Esophagus squamous epithelium (tissue), 5 donors: ENCODE results near the gene NDUFB7. TPM values are rescaled to one million over a fixed set of nuclear protein-coding genes. Genes with fewer than 3 reads are reported as not detected.
"Not testable (repeated sequence)": the region's sequence is repeated elsewhere in the genome, so short reads cannot be mapped to it uniquely, and the experiment has no call there.

Source experiments
- DNase-seq: peaks from one replicate; lab custom pipeline; 2025; lab: John Stamatoyannopoulos, UW
- H3K27ac ChIP-seq, 4 donors: fragments of 200-600 bp; sonication (generic); one replicate each; pipeline ENCODE4 v1.5.1; 2016 to 2019; ENCODE audit warnings: mild to moderate bottlenecking in 1 of 4
- H3K27me3 ChIP-seq, 4 donors: fragments of 200-600 bp; sonication (generic); 1 replicate in 3 of 4; 2 replicates in 1 of 4; pipeline versions ENCODE4 v1.5.1 to v1.6.0; 2017 to 2021; ENCODE audit warnings: antibody characterized with exemption in 1 of 4
- H3K36me3 ChIP-seq, 3 donors: fragments of 200-600 bp; sonication (generic); one replicate each; pipeline ENCODE4 v1.5.1; 2016 to 2019
- H3K4me1 ChIP-seq, 3 donors: fragments of 200-600 bp; sonication (generic); one replicate each; pipeline ENCODE4 v1.5.1; 2017 to 2019
- H3K4me3 ChIP-seq, 4 donors: fragments of 200-600 bp; sonication (generic); 1 replicate in 3 of 4; 2 replicates in 1 of 4; pipeline ENCODE4 v1.5.1; 2016 to 2019; ENCODE audit warnings: mild to moderate bottlenecking in 2 of 4, moderate library complexity in 1 of 4
- H3K9me3 ChIP-seq, 3 donors: fragments of 200-600 bp; sonication (generic); one replicate each; pipeline ENCODE4 v1.5.1; 2016 to 2019
- POLR2A ChIP-seq, 4 donors: fragments of 450-650 bp; IDR thresholded peaks; one replicate each; pipeline ENCODE4 v1.6.1; 2017; ENCODE audit warnings: antibody characterized with exemption in 4 of 4, mild to moderate bottlenecking in 4 of 4, moderate library complexity in 3 of 4
- WGBS, 2 donors: methylation state at CpG; one replicate each; pipeline ENCODE4 v1.1.5; 2018; 5-methylcytosine and 5-hydroxymethylcytosine counted together
- intact Hi-C: fragments of 100-400 bp; cut with DNase I; formaldehyde crosslinking; loops from one replicate; pipeline ENCODE4 v1.15.0; 2022
- total RNA-seq, 4 donors: library from RNA; depleted of rRNA; stranded (reverse); fragments of >200 nt; gene quantifications; one replicate each; pipeline ENCODE4 v1.1.0, GENCODE V29; 2016
- TF ChIP-seq, protein P1 (sequence below), 6 experiments: fragments of 450-650 bp in 4 of 6; fragments of 200-600 bp in 2 of 6; sonication (generic) in 2 of 6; IDR thresholded peaks; one replicate each; pipeline ENCODE4 v1.5.1; 2016 to 2019; ENCODE audit warnings: antibody characterized with exemption in 6 of 6, mild to moderate bottlenecking in 4 of 6, moderate library complexity in 4 of 6
- donor health status: DM: yes; HTN: yes; CAD: no.

Gene NDUFB7
- total RNA-seq, 4 donors from 2014 or later = 262 to 379 (median 295) TPM

DNA sequence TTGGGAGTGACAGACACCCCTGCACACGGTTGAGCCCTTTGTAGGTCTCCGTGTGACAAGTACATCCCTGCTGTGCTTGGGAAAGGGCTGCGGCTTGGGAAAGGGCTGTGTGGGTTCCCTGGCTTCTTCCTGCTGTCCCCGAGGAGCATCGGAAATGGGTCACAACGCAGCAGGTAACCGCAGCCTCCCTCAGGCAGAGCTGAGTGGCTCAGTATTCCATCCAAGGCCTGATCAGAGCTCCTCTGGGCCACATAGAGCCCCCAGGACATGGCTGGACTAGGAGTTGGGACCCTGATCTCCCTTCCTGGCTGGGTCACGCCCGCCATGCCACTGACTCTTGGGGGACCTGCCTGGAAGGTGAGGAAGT is 26.2 kb downstream of the NDUFB7 start:
- Histone ChIP-seq H3K27me3 (no peaks in the 10 kb centered on the region), H3K4me3 (peak overlapping the region in 2 of 4 donors; percentile 4 to 23), H3K27ac (peak overlapping the region; percentile 79 to 89 (median 84)), H3K9me3 (no peaks in the 10 kb centered on the region), H3K36me3 (peaks cover 0 to 44% (median 0%) of the 10 kb centered on the region in 3 donors), H3K4me1 (peaks cover 36 to 89% (median 49%) of the 10 kb centered on the region in 3 donors)
- TF ChIP-seq POLR2A (IDR thresholded peaks at IDR 0.05) = no peak
- no peak for DNase-seq
- intact Hi-C loops = no loop called here
- WGBS, 2 donors = 70% methylated on average over 2 of the region's 9 CpGs; no CpG with 5 or more reads in 1 of the 2 donors

DNA sequence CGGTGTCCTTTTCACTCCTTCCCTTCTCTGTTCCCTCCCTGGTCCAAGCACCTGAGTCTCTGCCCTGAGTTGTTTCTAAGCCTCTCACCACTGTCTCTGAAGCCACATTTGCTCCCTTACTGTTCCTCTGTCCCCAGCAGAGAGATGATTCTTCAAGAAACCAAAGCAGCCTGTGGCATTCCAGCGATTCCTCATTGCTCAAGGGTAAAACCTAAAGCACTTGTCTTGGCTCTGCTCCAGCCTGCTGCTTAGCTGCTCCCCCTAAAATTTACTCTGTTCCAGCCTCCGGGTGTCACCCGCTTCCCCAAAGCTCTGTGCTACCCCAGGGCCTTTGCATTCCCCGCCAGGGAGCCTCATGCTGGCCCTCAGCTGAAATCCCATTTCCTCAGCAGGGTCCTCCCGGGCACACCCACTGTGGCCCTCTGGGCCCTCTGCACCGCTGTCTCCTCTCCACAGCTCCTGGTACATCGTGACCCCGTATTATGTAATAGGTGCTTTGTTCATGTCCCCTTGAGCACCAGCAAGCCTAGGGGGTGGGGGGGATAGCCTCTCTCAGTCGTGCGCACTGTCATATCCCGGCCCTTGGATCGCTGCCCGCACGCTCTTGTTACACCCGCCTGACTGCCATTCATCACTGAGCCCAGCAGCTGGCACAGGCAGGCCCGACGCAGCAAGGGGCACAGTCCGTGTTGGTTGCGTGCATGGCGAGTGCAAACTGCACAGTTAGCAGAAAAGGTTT is 26.7 kb downstream of the NDUFB7 start:
- TF ChIP-seq, protein P1, sequence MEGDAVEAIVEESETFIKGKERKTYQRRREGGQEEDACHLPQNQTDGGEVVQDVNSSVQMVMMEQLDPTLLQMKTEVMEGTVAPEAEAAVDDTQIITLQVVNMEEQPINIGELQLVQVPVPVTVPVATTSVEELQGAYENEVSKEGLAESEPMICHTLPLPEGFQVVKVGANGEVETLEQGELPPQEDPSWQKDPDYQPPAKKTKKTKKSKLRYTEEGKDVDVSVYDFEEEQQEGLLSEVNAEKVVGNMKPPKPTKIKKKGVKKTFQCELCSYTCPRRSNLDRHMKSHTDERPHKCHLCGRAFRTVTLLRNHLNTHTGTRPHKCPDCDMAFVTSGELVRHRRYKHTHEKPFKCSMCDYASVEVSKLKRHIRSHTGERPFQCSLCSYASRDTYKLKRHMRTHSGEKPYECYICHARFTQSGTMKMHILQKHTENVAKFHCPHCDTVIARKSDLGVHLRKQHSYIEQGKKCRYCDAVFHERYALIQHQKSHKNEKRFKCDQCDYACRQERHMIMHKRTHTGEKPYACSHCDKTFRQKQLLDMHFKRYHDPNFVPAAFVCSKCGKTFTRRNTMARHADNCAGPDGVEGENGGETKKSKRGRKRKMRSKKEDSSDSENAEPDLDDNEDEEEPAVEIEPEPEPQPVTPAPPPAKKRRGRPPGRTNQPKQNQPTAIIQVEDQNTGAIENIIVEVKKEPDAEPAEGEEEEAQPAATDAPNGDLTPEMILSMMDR (IDR thresholded peaks at IDR 0.05) = no peak
- no peak for TF ChIP-seq POLR2A (IDR thresholded peaks at IDR 0.05)
- H3K4me3 ChIP-seq = peak overlapping the region in 2 of 4 donors; percentile 4 to 23
- H3K4me1 ChIP-seq = peaks cover 31 to 84% (median 44%) of the 10 kb centered on the region in 3 donors
- no peaks in the 10 kb centered on the region for H3K27me3 ChIP-seq
- peak overlapping the region; percentile 79 to 89 (median 84) for H3K27ac ChIP-seq
- intact Hi-C loops = no loop called here
- no peak for DNase-seq
- H3K9me3 ChIP-seq = no peaks in the 10 kb centered on the region
- 53 to 59% methylated on average over 7 to 18 of the region's 21 CpGs for WGBS, 2 donors
- peaks cover 0 to 44% (median 0%) of the 10 kb centered on the region in 3 donors for H3K36me3 ChIP-seq

DNA sequence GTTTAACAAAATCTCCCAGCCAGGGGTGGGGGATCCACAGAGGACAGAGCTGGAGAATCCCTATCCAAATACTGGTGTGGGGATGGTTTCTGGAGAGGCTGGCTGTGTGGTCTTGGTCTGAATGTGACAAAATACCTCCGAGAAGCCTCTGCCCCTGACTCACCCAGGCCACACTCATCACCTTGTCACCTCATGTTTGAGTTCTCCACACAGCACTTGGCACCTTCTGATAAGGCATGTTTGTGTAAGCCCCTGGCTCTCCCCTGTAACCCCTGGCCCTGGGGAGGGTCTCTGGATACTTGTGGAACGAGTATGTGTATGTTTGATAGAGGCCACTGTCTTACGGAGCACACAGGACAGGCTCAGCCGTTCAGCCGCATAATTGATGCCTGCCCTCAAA is 27.8 kb downstream of the NDUFB7 start:
- Histone ChIP-seq H3K4me3 (no peak overlapping the region), H3K9me3 (no peaks in the 10 kb centered on the region), H3K4me1 (peaks cover 30 to 78% (median 37%) of the 10 kb centered on the region in 3 donors), H3K27me3 (no peaks in the 10 kb centered on the region), H3K36me3 (peaks cover 0 to 46% (median 0%) of the 10 kb centered on the region in 3 donors), H3K27ac (peak overlapping the region; percentile 52 to 89 (median 84))
- WGBS, 2 donors = 79% methylated on average over 4 to 5 of the region's 5 CpGs
- no peak for TF ChIP-seq POLR2A (IDR thresholded peaks at IDR 0.05)
- TF ChIP-seq, protein P1 (IDR thresholded peaks at IDR 0.05) = no peak
- no peak for DNase-seq
- intact Hi-C loops = no loop called here

DNA sequence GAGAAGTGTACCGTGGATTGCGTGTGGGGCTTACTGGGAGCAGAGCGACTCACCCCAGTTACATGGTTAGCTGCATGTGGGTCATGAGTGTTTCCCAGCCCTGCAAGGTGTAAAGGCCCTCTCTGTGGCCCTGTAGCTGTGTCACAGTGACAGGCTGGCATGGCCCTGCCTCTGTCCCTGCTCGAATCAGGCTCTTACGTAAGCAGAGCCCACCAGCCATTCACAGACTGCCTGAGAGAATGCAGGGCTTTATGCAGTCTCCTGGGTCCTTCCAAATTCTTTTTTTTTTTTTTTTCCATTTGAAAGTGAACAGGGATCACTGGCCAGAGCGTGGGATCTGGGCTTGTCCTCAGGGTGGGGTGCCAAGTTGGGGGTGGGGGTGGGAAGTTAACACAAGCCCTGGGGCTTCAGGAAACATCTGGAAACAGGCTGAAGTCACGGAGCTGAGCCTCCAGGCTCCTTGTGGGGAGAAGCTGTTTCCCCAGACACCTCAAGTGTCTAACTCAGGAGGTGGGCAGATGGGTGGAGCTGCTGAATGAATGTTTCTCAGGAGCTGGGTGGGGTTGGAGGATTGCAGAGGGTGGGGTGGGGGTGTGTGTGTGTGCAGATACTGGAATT is 29.0 kb downstream of the NDUFB7 start:
- WGBS, 2 donors = 11 to 46% methylated on average over 2 to 4 of the region's 7 CpGs
- H3K27me3 ChIP-seq = no peaks in the 10 kb centered on the region
- H3K9me3 ChIP-seq = no peaks in the 10 kb centered on the region
- no peak for DNase-seq
- peaks cover 37 to 81% (median 41%) of the 10 kb centered on the region in 3 donors for H3K4me1 ChIP-seq
- no peak overlapping the region for H3K4me3 ChIP-seq
- no peak for TF ChIP-seq POLR2A (IDR thresholded peaks at IDR 0.05)
- TF ChIP-seq, protein P1 (IDR thresholded peaks at IDR 0.05) = no peak
- H3K36me3 ChIP-seq = peaks cover 0 to 36% (median 0%) of the 10 kb centered on the region in 3 donors
- peak overlapping the region; percentile 58 to 89 (median 84) for H3K27ac ChIP-seq
- intact Hi-C loops = no loop called here

DNA sequence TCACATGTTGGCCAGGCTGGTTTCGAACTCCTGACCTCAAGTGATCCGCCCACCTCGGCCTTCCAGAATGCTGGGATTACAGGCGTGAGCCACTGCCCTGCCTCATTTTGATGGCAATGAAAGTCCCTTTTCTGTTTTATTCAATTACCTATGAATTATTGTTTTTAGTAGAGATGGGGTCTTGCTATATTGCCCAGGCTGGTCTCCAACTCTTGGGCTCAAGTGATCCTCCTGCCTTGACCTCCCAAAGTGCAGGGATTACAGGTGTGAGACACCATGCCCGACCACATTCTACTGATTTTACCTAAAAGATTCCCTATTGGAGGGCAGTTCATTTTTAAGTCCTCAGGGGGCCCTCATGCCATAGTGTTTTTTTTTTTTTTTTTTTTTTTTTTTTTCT is 29.9 kb downstream of the NDUFB7 start:
- Histone ChIP-seq H3K4me1 (peaks cover 37 to 83% (median 44%) of the 10 kb centered on the region in 3 donors), H3K36me3 (peaks cover 0 to 28% (median 0%) of the 10 kb centered on the region in 3 donors), H3K27ac (peak overlapping the region in 3 of 4 donors; percentile 79 to 89 (median 89))
- DNase-seq, intact Hi-C loops, H3K9me3 ChIP-seq, H3K4me3 ChIP-seq, H3K27me3 ChIP-seq: not testable (repeated sequence)
- WGBS, 2 donors = 70 to 79% methylated on average over 5 of the region's 5 CpGs
